Renal cortical epithelial cell (primary cell): ENCODE results near the gene HSPA8. TPM values are rescaled to one million over a fixed set of nuclear protein-coding genes. Genes with fewer than 3 reads are reported as not detected.
"Not testable (repeated sequence)": the region's sequence is repeated elsewhere in the genome, so short reads cannot be mapped to it uniquely, and the experiment has no call there.

Experiments used
- DNase-seq: peaks from one replicate; pipeline ENCODE4 v3.0.0-alpha.2; 2011; ENCODE audit warnings: low read depth
- total RNA-seq: library from RNA; depleted of rRNA; stranded (reverse); fragments of >200 nt; gene quantifications from 2 replicates; pipeline ENCODE4 v1.2.3, GENCODE V29; 2014

HSPA8 gene
- total RNA-seq, 1 donor from 2014 or later = 1,819 TPM

GRCh38 chr11:123072332-123072761, 10.4 kb upstream of the HSPA8 start:
- peak; percentile 30 for DNase-seq

GRCh38 chr11:123069908-123070821, 8.2 kb upstream of the HSPA8 start:
- DNase-seq = no peak

GRCh38 chr11:123065621-123066020, 3.7 kb upstream of the HSPA8 start:
- no peak for DNase-seq

GRCh38 chr11:123063826-123064657, 2.1 kb upstream of the HSPA8 start:
- DNase-seq = no peak

DNA sequence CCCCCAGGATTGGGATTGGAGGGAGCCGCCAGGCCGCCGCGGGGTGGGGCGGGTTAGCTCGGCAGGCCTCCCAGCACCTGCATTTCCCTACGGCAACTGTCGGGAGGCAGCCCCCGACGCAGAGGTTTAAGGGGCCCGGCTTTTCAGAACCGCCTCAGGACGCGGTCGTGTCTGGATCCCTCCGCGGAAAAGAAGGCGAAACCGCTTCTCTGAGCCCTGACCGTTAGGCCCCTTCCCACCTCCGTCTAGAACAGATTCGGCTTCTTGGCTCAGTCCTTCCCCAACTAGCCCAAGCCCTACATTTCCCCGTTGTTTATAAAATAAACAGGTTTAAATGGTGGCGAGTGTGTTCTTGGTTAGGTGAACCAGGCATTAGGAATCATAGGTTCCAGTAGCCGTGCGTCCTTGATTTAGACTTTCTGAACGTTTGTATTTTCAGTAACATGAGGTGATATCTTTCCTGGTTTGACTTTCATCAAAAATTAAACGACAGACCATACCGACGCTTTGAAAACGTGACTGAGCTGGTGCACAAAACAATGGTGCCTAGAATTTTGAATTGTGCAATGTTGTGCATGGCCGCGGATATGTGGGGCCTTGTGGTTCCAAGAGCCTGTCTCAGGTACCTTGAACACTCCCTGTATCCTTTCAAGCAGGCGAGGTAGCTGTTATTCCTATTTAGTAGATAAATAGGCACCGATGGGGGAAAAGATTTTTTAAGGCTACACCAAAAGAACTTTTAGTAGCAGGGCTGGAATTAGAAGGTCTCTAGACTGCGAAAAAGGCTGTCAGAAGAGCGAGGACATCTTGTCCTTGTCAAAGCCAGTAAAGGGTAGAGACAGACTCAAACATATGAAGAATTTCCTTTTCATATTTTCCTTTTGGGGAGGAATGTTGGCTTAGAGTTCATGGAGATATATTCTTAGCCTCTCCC, 1.2 kb upstream of the HSPA8 start:
- DNase-seq = peak; percentile 72

GRCh38 chr11:123062158-123062891, 389 bp upstream of the HSPA8 start:
- DNase-seq = peak; percentile 97

GRCh38 chr11:123060277-123061000, 1.5 kb downstream of the HSPA8 start:
- no peak for DNase-seq

DNA sequence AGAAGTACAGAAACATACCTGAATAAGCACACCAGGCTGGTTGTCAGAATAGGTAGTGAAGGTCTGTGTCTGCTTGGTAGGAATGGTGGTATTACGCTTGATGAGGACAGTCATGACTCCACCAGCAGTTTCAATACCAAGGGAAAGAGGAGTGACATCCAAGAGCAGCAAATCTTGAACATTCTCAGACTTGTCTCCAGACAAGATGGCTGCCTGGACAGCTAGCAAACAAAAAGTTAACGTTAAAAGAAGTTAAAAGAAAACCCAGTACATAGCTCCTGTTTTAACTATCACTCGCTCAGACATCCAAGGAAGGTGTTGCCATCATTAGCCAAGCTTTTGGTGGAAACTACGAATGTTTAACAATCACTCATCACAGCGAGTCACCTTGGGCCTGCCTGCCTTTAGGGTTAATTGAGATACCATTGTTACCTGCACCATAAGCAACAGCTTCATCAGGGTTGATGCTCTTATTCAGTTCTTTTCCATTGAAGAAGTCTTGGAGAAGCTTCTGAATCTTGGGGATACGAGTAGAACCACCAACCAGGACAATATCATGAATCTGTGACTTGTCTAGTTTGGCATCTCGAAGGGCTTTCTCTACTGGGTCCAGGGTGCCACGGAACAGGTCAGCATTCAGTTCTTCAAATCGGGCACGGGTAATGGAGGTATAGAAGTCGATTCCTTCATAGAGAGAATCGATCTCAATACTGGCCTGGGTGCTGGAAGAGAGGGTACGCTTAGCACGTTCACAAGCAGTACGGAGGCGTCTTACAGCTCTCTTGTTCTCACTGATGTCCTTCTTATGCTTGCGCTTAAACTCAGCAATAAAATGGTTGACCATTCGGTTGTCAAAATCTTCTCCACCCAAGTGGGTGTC, 2.7 kb downstream of the HSPA8 start:
- not testable (repeated sequence) for DNase-seq

DNA sequence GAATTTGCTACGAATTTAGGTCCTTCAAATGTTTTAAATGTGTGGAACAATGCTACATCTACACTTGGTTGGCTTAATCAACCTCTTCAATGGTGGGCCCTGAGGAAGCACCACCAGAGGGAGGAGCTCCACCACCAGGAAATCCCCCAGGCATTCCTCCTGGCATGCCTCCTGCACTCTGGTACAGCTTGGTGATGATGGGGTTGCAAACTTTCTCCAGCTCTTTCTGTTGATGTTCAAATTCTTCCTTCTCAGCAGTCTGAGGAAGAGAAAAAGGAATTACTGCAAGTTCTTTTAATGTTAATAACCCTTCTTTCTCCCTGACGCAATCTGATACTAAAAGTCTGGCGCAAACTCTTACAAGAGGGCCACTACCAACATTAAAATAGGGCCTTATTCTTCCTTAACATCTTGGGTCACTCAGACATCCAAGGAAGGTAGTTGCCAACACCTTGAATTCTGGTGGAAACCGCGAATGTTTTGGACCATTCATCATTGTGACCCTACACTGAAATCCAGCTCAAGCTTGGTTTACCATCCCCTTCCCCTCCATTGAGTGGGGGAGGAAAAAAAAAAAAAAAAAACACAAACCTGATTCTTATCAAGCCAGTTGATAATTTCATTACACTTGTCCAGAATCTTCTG, 4.2 kb downstream of the HSPA8 start:
- DNase-seq = no peak

DNA sequence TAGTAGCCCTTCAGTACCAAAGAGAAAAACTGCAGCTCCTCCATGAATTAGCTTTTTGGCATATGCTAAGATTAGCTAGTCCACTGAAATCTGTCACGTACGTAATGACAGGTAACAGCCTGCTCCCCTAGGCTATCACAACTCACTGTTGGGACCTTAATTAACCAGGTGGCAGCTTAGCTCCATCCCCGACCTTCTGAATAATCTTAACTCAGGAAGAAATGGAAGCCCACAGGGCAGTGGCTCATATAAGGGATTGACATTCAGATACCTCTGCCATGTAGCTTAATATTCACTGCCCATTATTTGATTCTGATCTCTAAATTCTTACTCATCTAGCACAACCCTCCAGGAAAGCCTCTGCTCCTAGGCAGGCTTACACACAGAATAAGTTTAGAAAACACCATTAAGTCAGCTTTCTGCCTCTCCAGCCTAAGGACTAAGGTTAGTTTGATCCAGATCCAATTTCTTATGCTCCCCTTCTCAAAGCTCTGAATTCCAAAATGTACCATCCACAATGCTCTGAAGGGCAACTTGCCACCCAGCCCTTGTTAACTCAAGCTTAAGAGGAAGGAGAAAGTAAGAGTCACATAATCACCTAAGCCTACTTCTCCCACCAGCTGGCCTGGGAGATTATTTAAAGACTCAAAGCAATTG, 5.0 kb downstream of the HSPA8 start:
- DNase-seq = no peak

DNA sequence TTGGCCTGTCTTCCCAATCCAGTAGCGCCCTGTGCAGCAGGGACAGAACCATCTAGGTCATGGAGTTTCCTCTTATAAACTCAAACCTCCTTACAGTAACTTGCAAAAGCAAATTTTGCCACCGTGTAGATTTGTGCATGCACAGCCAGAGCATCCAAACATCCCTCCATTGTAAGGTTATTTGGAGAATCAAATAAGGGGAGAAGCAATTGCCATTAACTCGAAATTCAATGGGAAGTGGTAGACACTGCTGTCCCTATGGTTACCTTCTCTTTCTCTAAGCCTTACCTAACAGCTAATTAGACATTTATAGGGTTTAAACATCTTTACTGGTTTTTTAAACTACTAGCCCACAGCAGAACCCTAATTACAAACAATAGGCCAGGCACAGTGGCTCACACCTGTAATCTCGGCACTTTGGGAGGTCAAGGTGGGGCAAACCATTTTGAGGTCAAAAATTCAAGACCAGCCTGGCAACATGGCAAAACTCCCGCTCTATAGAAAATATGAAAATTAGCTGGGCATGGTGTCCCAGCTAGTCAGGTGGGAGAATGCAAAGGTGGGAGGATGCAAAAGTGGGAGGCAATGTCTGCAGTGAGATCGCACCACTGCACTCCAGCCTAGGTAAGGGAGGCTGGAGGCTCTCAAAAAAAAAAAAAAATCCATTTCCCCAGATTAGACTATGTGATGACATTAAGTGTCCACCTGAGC, 6.6 kb downstream of the HSPA8 start:
- no peak for DNase-seq

GRCh38 chr11:123054301-123055065, 7.5 kb downstream of the HSPA8 start:
- DNase-seq = peak; percentile 73

GRCh38 chr11:123052901-123053721, 8.8 kb downstream of the HSPA8 start:
- DNase-seq = no peak

DNA sequence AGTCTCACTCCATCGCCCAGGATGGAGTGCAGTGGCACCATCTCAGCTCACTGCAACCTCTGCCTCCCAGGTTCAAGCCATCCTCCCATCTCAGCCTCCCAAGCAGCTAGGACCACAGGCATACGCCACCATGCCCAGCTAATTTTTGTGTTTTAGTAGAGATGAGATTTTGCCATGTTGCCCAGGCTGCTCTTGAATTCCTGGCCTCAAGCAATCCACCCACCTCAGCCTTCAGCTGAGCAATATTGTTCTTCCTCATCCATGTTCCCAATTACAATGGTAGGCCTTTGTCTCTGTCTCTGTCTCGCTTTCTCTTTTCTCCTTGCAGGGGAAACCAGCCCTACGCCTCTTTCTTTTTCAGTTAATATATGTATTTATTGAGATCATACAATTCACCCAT, 10.3 kb downstream of the HSPA8 start:
- DNase-seq = no peak

DNA sequence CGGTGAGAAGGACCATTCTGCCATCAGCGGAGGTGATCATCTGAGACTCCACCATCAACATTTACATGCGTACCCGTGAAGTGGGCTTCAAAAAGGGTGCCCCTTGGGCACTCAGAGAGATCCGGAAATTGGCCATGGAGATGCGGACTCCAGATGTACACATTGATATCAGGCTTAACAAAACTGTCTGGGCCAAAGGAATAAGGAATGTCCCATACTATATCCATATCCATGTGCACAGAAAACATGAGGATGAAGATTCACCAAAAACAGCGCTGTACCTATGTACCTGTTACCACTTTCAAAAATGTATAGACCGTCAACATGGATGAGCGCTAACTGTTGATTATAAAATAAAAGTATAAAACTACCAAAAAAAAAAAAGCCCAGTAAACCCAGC, 10.8 kb downstream of the HSPA8 start:
- DNase-seq = no peak

GRCh38 chr11:123047947-123048293, 14.0 kb downstream of the HSPA8 start:
- no peak for DNase-seq
